Heart left ventricle (tissue), 13 donors: ENCODE measurements around the gene XPC.

Experiments
- POLR2A ChIP-seq, 2 donors: fragments of 450-650 bp; IDR thresholded peaks; one replicate each; pipeline ENCODE4 v1.6.1; 2017; ENCODE audit warnings: antibody characterized with exemption in 2 of 2, mild to moderate bottlenecking in 2 of 2, moderate library complexity in 2 of 2
- TF ChIP-seq, protein P1 (sequence below), 12 donors: fragments of 200-600 bp; sonication (generic) in 4 of 12; IDR thresholded peaks; one replicate each; pipeline versions ENCODE4 v1.5.0 to v1.8.0; 2018 to 2022; ENCODE audit warnings: antibody characterized with exemption in 12 of 12, mild to moderate bottlenecking in 5 of 12
- donor health status: ischemic (EF 13 %, LVEDD 7.1; RV severe dilation, severe dysfunction).
- donor health status: DM: no; HTN: yes; CAD: no.
- donor health status: DM: no; HTN: no; CAD: no.
- donor health status: ischemic (EF 25% LVEDD 6.9; RV normal size, moderate dysfunction).
- donor health status: ischemic (EF 25% LVEDD 5.7; RV mildly dilated, moderate dysfunction).
- donor health status: ischemic (EF 35%, LVEDD 5.7; RV mildly dilated, moderate dysfunction).
- donor health status: nonischemic (EF 11% LVEDD 7.7; RV severe dilation, severe dysfunction).
- donor health status: DM: yes; HTN: yes; CAD: no.
- donor health status: PGD.
- donor health status: ischemic (EF 29% LVEDD 5.4; RV normal size, mild dysfunction).
- donor health status: nonischemic (EF 23%, LVEDD 6.1; RV moderate dilation, normal function).

DNA sequence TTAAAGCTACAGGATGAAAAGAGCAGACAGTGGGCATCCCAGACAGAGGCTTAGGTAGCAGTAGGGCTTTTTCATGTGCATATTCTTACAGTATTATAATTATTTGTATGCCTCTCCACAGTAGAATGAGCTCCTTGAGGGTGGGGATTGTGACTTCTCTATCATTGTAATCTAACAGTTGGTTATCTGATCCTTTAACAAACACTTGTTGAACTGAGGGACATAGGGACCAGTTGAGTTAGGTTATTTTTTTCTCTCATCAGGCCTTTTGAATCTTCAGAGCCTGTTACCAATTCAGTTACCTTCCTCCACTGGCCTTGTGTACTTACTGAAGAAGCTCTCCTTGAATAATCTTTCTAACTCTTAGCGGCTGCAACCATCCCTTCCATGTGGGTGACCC lies 1.4 kb upstream of the XPC start:
- TF ChIP-seq POLR2A (IDR thresholded peaks at IDR 0.05), result no peak
- TF ChIP-seq, protein P1, sequence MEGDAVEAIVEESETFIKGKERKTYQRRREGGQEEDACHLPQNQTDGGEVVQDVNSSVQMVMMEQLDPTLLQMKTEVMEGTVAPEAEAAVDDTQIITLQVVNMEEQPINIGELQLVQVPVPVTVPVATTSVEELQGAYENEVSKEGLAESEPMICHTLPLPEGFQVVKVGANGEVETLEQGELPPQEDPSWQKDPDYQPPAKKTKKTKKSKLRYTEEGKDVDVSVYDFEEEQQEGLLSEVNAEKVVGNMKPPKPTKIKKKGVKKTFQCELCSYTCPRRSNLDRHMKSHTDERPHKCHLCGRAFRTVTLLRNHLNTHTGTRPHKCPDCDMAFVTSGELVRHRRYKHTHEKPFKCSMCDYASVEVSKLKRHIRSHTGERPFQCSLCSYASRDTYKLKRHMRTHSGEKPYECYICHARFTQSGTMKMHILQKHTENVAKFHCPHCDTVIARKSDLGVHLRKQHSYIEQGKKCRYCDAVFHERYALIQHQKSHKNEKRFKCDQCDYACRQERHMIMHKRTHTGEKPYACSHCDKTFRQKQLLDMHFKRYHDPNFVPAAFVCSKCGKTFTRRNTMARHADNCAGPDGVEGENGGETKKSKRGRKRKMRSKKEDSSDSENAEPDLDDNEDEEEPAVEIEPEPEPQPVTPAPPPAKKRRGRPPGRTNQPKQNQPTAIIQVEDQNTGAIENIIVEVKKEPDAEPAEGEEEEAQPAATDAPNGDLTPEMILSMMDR (IDR thresholded peaks at IDR 0.05), result no peak
